CD4-positive, alpha-beta T cell (primary cell): Measurements from ENCODE around the gene EEF1A1. TPM values are rescaled to one million over a fixed set of nuclear protein-coding genes. Genes with fewer than 3 reads are reported as not detected.

ENCODE experiments used
- ATAC-seq: fragments of 200-7000 bp; cut with Tn5 transposase; one replicate; pipeline ENCODE4 v1.10.0; 2022; ENCODE audit warnings: mild to moderate bottlenecking; ENCODE audit not compliant: poor library complexity
- CTCF ChIA-PET: fragments of 350-600 bp; sonication (Branson Sonifier 250); formaldehyde crosslinking; loops from one replicate; lab custom pipeline; 2021; ENCODE audit warnings: antibody characterized with exemption, inconsistent platforms; lab: Charles Lee
- POLR2A ChIA-PET: fragments of 350-600 bp; sonication (Branson Sonifier 250); formaldehyde crosslinking; loops from one replicate; lab custom pipeline; 2021; ENCODE audit warnings: antibody characterized with exemption, inconsistent platforms; lab: Charles Lee
- DNase-seq, 14 experiments: peaks; one replicate each; pipeline ENCODE4 v3.0.0-alpha.2; 2013 to 2020; ENCODE audit warnings: mixed read lengths in 2 of 14
- H3K27ac ChIP-seq, 2 donors: one replicate each; pipeline versions ENCODE4 v1.5.1 to v1.7.0; 2013; ENCODE audit warnings: low read length in 2 of 2, low read depth in 1 of 2, mild to moderate bottlenecking in 1 of 2
- H3K27me3 ChIP-seq, 2 experiments: 1 replicate in 1 of 2; 2 replicates in 1 of 2; pipeline versions ENCODE4 v1.6.1 to v1.7.0; 2013; ENCODE audit warnings: low read length in 2 of 2, control low read depth in 1 of 2, mild to moderate bottlenecking in 1 of 2, moderate library complexity in 1 of 2; ENCODE audit not compliant: insufficient read depth in 2 of 2, control insufficient read depth in 1 of 2
- H3K36me3 ChIP-seq: one replicate; pipeline ENCODE4 v1.6.1; 2013; ENCODE audit warnings: low read length, control low read depth; ENCODE audit not compliant: insufficient read depth
- H3K4me1 ChIP-seq: one replicate; pipeline ENCODE4 v1.6.1; 2013; ENCODE audit warnings: low read length, control low read depth; ENCODE audit not compliant: insufficient read depth
- H3K4me3 ChIP-seq: one replicate; pipeline ENCODE4 v1.5.1; 2013; ENCODE audit warnings: mild to moderate bottlenecking, low read length, moderate library complexity
- H3K9me3 ChIP-seq, 2 experiments: 1 replicate in 1 of 2; 2 replicates in 1 of 2; pipeline versions ENCODE4 v1.6.1 to v1.7.0; 2013; ENCODE audit warnings: low read length in 2 of 2, mild to moderate bottlenecking in 2 of 2, control low read depth in 1 of 2, moderate library complexity in 1 of 2; ENCODE audit not compliant: control insufficient read depth in 1 of 2, insufficient read depth in 1 of 2
- H3K27ac Mint-ChIP-seq: one replicate; pipeline ENCODE4 v1.8.0; 2020; ENCODE audit warnings: mixed read lengths
- H3K27me3 Mint-ChIP-seq: one replicate; pipeline ENCODE4 v1.8.0; 2021; ENCODE audit warnings: mixed read lengths
- H3K36me3 Mint-ChIP-seq: one replicate; pipeline ENCODE4 v1.8.0; 2021; ENCODE audit warnings: low read depth, mixed read lengths
- H3K4me1 Mint-ChIP-seq: one replicate; pipeline ENCODE4 v1.8.0; 2021; ENCODE audit warnings: low read depth, mixed read lengths
- H3K4me3 Mint-ChIP-seq: one replicate; pipeline ENCODE4 v1.8.0; 2020; ENCODE audit warnings: mild to moderate bottlenecking, mixed read lengths
- H3K9me3 Mint-ChIP-seq: one replicate; pipeline ENCODE4 v1.8.0; 2020; ENCODE audit warnings: mixed read lengths
- intact Hi-C, 2 experiments: fragments of 100-400 bp; cut with DNase I in 1 of 2; cut with micrococcal nuclease in 1 of 2; formaldehyde crosslinking; loops; one replicate each; pipeline versions ENCODE4 v1.15.1 to v1.9.0; 2023 to 2025; cut with DNase I, micrococcal nuclease
- total RNA-seq, 174 experiments: library from RNA in 2 of 174; stranded (reverse) in 2 of 174; gene quantifications; one replicate each; pipeline ENCODE4 v1.2.3 and lab custom pipeline; 2021 to 2026
- TF ChIP-seq, protein P1 (sequence below): fragments of 200-600 bp; IDR thresholded peaks from one replicate; pipeline ENCODE4 v1.8.0; 2022; ENCODE audit warnings: antibody characterized with exemption, mild to moderate bottlenecking

The EEF1A1 gene
- total RNA-seq, 2 experiments from 2014 or later, result 15,669 to 16,465 TPM

DNA sequence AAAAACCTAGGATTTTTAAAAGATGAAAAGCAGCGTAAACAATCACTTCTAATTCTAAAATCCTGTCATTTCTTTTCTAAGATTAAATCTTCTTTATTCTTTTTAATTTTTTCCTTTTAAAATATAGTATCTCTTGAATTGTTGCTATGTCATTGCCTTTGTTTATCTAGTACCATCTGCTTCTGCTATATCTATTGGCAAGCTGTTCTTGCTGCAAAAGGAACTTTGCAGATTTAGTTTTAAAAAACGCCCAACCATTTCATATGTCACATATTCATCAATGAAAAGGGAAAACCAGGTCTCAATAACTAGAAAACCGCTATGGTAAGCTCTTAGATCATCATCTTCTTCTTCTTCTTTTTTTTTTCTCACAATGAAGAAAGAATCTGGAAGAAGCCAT lies 11.5 kb upstream of the EEF1A1 start:
- no peaks in the 10 kb centered on the region for H3K4me1 ChIP-seq
- no peak overlapping the region for H3K27ac ChIP-seq
- ChIA-PET POLR2A (interaction anchor here (2.0 kb wide), 1 partner anchor 8 kb away, joined by 6 read pairs; no protein-coding TSS in a partner anchor), CTCF (interaction anchor here (1.6 kb wide), 1 partner anchor 41 kb away, joined by 3 read pairs; no protein-coding TSS in a partner anchor)
- no peaks in the 10 kb centered on the region for H3K4me1 Mint-ChIP-seq
- no peaks in the 10 kb centered on the region for H3K27me3 Mint-ChIP-seq
- TF ChIP-seq, protein P1, sequence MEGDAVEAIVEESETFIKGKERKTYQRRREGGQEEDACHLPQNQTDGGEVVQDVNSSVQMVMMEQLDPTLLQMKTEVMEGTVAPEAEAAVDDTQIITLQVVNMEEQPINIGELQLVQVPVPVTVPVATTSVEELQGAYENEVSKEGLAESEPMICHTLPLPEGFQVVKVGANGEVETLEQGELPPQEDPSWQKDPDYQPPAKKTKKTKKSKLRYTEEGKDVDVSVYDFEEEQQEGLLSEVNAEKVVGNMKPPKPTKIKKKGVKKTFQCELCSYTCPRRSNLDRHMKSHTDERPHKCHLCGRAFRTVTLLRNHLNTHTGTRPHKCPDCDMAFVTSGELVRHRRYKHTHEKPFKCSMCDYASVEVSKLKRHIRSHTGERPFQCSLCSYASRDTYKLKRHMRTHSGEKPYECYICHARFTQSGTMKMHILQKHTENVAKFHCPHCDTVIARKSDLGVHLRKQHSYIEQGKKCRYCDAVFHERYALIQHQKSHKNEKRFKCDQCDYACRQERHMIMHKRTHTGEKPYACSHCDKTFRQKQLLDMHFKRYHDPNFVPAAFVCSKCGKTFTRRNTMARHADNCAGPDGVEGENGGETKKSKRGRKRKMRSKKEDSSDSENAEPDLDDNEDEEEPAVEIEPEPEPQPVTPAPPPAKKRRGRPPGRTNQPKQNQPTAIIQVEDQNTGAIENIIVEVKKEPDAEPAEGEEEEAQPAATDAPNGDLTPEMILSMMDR, result no peak
- H3K27ac Mint-ChIP-seq, result no peak overlapping the region
- no peaks in the 10 kb centered on the region for H3K9me3 ChIP-seq
- ATAC-seq, result no peak
- intact Hi-C loops, result no loop called here
- H3K36me3 Mint-ChIP-seq, result no peaks in the 10 kb centered on the region
- no peak overlapping the region for H3K4me3 Mint-ChIP-seq
- no peaks in the 10 kb centered on the region for H3K36me3 ChIP-seq
- H3K4me3 ChIP-seq, result no peak overlapping the region
- no peaks in the 10 kb centered on the region for H3K27me3 ChIP-seq
- no peak for DNase-seq
- H3K9me3 Mint-ChIP-seq, result no peaks in the 10 kb centered on the region

DNA sequence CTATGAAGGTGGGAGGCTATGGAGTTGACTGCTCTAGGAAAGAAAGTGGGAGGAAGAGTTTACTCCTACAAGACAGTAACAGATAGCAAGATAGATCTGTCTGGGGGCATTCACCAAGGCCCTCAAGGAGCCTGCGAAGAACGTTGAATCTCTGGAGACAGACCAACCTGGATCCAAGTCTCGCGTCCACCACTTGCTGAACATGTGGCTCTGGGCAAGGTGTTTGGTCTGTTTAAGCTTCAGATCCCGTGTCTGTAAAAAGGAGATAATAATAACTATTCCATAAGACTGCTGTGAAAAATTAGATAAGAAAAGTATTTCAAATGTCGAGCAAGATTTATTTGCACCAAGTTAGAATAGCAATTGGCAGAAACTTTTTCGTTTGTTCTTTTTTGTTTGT lies 8.1 kb upstream of the EEF1A1 start:
- CTCF ChIA-PET, result no interaction called here
- Histone ChIP-seq H3K27ac (no peak overlapping the region), H3K36me3 (no peaks in the 10 kb centered on the region), H3K27me3 (no peaks in the 10 kb centered on the region), H3K4me1 (peaks cover 7% of the 10 kb centered on the region), H3K9me3 (no peaks in the 10 kb centered on the region), H3K4me3 (no peak overlapping the region)
- no peak for ATAC-seq
- Mint-ChIP-seq H3K27ac (no peak overlapping the region), H3K4me1 (peaks cover 6% of the 10 kb centered on the region), H3K36me3 (peaks cover 2% of the 10 kb centered on the region), H3K4me3 (no peak overlapping the region), H3K27me3 (no peaks in the 10 kb centered on the region), H3K9me3 (no peaks in the 10 kb centered on the region)
- intact Hi-C loops, result loop anchor here in 1 of 2 experiments (5.0 kb wide), 1 partner anchor 58 kb away; no protein-coding TSS in a partner anchor
- no peak for DNase-seq
- POLR2A ChIA-PET, result no interaction called here
- TF ChIP-seq, protein P1, result no peak

DNA sequence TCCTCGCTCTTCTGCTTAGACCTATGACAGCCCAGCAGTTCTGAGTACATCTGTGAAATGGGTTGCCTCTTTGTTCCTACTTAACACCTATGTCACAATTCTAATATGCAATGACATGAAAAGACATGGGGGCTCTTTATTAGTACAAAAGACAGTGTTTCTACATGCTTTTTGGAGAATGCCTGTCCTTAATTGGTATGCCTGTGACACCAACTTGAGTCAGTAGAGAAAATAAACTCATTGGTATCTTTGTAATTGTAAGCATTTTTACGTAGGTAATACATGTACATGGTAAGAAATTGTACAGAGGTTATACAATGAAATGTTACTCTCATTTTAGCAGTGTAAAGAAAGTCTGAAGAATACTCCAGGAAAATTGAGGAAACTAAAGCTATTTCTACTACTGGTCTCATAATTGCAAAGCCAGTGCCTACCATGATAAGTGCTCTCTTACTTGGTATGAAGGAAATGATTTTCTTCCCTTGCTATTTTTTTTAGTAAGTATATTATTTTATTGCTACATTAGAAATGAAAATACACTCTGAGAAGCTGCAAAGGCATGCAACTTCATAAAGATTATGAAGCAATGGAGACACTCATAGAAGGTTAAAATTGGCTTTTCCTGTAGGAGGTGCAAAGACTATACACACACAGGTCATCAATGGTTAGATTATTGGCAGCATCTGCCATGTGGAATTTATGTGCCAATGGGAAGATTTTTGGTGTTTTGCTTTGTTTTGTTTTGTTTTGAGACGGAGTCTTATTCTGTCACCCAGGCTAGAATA lies 4.9 kb upstream of the EEF1A1 start:
- intact Hi-C loops, result loop anchor here in 1 of 2 experiments (5.0 kb wide), 1 partner anchor 62 kb away; no protein-coding TSS in a partner anchor
- no peak overlapping the region for H3K4me3 ChIP-seq
- ATAC-seq (no peak), DNase-seq (no peak)
- ChIA-PET POLR2A (interaction anchor here (1.1 to 1.2 kb wide), 2 partner anchors 9 to 64 kb away, joined by 3 to 4 read pairs; partner anchors contain the start of gene MTO1), CTCF (interaction anchor here (1.3 kb wide), 1 partner anchor 12 kb away, joined by 3 read pairs; no protein-coding TSS in a partner anchor)
- no peaks in the 10 kb centered on the region for H3K9me3 ChIP-seq
- no peak overlapping the region for H3K27ac Mint-ChIP-seq
- peaks cover 28% of the 10 kb centered on the region for H3K4me1 Mint-ChIP-seq
- no peaks in the 10 kb centered on the region for H3K27me3 Mint-ChIP-seq
- H3K27me3 ChIP-seq, result no peaks in the 10 kb centered on the region
- H3K4me3 Mint-ChIP-seq, result no peak overlapping the region
- peaks cover 29% of the 10 kb centered on the region for H3K4me1 ChIP-seq
- H3K36me3 ChIP-seq, result no peaks in the 10 kb centered on the region
- TF ChIP-seq, protein P1, result no peak
- H3K36me3 Mint-ChIP-seq, result peaks cover 14% of the 10 kb centered on the region
- no peak overlapping the region for H3K27ac ChIP-seq
- H3K9me3 Mint-ChIP-seq, result no peaks in the 10 kb centered on the region
